Measurements from ENCODE around the gene UBAC2.
"Not testable (repeated sequence)": the region's sequence is repeated elsewhere in the genome, so short reads cannot be mapped to it uniquely, and the experiment has no call there.

Gene UBAC2

GRCh38 chr13:99380921-99381645 is 180.4 kb downstream of the UBAC2 start:
- peak; percentile 20 for DNase-seq (ENCODE audit: low spot score)

DNA sequence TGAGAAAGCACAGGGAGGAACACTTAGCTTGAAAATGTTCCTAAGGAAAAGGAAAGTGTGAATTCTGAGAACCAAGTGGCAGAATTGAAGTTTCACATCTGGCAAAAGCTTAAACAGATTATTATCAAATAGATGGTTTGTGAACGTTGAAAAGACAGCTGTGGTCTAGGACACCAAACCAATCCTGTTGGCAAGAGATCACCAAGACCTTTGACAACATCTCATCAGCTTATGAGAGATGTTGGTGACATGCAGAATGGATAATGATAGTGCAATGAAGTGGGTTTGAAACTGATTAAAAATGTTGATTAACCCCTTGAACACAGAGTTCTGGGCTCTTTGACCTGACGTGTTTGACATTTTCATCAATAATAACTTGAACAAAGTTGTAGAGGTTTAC is 181.1 kb downstream of the UBAC2 start:
- no peak for DNase-seq (ENCODE audit: low spot score)

- DNase-seq (ENCODE audit: low spot score) = peak; percentile 37
Observed at GRCh38 chr13:99382428-99383133, 181.9 kb downstream of the UBAC2 start.

GRCh38 chr13:99383511-99383921 is 182.9 kb downstream of the UBAC2 start:
- peak; percentile 38 for DNase-seq (ENCODE audit: low spot score)

DNA sequence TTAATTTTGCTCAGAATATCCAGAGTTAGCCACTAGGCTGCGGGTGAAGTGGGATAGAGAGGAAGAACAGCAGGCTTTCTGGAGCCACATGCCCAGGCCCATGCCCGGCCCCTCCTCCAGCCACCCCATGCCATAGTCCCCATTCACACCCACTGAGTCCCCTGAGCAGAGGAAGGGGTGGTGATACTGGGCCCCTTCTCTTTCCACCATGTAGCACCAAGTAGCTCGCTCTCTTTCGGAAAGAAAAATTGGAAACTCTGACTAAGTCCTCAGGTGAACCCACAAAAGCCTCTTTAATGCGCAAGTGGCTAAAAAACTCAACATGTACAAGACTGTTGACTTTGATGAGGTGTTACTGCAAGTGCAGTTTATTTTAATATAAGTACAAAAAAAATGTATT is 183.3 kb downstream of the UBAC2 start:
- no peak for DNase-seq (ENCODE audit: low spot score)

GRCh38 chr13:99384468-99384867 is 183.8 kb downstream of the UBAC2 start:
- no peak for DNase-seq (ENCODE audit: low spot score)

- peak; percentile 38 for DNase-seq (ENCODE audit: low spot score)
Observed at GRCh38 chr13:99385161-99385560, 184.5 kb downstream of the UBAC2 start.

DNA sequence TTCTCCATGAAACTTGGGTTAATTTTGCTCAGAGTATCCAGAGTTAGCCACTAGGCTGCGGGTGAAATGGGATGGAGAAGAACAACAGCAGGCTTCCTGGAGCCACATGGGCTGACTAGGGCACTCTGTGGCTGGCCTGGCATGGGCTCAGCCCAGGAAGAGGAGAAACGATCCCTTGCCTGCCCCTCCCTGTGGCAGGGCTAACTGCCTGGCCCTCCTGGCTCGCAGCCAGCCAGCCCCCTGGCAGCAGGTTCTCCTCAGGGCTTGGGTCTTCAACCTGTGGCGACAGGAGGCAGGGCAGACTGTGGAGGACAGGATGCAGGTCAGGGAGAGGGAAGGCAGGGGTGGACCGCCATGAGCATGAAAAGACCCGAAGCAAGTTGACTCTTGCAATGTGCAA is 185.3 kb downstream of the UBAC2 start:
- peak; percentile 29 for DNase-seq (ENCODE audit: low spot score)

DNA sequence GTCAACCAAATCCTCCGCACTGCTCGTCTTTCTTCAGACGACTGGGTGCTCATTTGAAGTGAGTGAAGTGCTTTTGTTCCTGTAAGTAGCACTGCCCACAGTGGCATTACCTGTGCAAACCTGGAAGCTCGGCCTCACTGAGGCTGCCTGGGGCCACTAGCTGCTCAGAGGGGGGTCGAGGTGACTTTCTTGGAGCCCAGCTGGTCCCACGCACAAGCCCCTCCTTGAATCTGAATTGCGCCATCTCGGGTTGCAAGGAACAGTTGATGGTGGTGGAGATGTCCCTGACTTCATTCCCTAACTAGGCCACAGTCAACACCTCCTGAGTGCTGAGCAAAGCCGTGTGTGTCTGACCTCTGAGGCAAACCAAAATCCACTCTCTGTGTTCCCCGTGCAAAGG is 185.8 kb downstream of the UBAC2 start:
- DNase-seq (ENCODE audit: low spot score) = peak; percentile 25

GRCh38 chr13:99386911-99387788 is 186.5 kb downstream of the UBAC2 start:
- DNase-seq (ENCODE audit: low spot score) = peak; percentile 78

DNA sequence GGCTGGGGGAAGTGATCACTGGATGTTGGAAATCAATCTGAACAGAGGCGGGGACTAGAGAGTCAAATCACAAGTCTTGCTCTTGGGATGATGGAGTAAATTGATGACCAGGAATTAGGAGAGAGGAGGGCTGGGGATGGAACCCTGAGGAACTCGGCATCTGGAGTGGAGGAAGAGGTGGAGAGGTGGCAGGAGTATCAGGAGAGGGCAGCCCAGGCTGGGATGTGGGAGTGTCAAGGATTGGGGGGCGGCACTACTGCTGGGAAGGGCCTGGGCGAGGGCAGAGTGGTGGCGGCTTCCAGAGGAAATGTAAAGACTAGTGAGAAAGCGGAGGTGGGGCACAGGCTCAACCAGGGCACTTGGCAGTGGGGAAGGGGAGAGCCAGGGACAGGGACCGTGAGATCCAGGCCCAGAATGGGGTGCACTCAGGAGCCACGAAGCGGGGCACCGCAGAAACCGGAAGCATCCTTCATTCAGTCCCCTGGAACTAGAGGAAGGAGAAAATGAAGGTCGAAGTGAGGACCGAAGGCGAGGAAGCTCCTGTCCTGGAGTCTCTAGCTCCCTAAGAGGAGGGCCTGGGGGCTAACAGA is 187.8 kb downstream of the UBAC2 start:
- DNase-seq (ENCODE audit: low spot score) = no peak

GRCh38 chr13:99389094-99389493 is 188.4 kb downstream of the UBAC2 start:
- DNase-seq (ENCODE audit: low spot score) = not testable (repeated sequence)

DNA sequence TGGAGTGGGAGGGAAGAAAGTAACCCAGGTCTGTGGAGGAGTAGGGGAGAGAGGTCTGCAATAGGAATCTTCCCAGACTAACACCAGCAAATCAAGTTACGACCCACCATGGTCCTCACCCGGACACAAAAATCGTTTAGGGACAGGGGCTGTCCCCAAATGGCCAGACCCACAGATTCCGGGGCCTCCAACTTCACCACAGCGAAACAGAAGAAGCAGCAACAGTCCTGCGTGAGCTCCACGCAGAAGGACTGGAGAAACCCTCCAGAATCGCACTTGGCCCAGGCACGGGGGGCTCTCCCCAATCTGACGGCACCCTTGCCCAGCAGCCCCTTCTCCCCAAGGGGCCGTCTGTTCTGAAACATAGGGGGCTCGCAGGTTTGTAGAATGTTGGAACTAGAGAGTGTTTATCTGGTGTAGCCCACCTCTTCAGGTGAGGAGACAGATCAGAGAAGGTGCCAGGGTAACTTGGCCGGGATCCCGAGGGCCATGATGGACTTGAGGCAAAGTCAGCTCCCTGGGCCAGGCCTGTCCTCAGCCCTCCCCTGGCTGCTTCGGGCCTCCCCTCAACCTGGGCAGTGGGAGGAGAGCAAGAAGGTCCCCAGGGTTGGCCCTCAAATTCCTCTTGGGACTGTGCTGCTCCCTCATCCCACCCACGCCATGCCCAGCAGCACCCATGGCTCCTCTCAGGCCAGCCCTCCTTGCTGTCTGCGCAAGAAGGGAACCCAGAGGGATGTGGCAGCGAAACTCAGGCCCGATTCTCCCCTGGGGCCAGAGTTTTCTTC is 189.1 kb downstream of the UBAC2 start:
- DNase-seq (ENCODE audit: low spot score) = no peak

DNA sequence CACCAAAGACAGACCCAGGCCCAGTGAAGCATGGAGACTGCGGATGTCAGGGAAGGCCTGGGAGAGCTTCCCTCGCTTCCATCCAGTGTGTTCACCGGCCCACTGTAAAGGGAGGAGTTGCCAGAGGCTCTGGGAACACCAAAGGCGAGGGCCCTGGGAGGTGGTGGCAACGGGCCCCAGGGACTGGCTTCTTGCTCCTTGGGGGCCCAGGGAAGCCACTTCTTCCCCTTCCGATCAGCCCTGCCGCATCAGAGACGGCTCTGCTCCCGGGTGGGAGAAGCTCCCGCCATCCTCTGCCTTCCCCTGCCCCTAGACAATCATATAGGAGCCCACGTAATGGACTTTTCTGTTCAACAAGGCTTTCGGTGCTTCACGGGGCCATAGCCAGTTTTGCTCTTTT is 189.9 kb downstream of the UBAC2 start:
- DNase-seq (ENCODE audit: low spot score) = no peak

GRCh38 chr13:99391781-99392469 is 191.3 kb downstream of the UBAC2 start:
- no peak for DNase-seq (ENCODE audit: low spot score)

DNA sequence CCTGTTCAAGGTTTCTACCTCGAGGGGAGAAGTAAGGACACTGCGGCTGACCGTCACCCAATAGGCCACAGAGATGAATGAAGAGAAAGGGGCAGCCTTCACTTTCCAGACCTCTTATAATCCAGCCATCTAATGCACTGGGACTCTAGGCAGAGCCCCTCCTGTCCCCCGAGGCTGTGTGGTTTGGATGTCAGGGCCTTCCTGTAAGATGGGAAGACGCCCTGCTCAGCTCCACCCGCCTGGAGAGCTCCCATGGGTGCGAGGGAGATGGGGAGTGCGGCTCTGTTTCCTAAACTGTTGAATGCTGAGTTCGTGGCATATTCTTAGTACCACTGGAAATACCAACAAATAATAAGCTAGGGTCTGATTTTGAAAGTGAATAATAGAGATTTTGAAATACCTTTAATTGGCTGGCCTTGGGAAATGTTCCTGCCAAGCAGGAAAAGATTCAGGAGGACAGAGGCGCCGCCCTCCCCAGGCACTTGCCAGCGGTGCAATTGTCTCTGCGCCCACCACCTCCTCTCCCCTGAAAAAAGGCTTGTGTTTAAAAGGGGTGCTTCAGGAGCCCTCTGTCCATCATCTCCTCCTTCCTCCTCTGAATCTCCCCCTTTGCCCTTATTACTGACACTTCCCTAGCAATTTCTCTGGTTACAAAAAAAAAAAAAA is 191.9 kb downstream of the UBAC2 start:
- DNase-seq (ENCODE audit: low spot score) = no peak

DNA sequence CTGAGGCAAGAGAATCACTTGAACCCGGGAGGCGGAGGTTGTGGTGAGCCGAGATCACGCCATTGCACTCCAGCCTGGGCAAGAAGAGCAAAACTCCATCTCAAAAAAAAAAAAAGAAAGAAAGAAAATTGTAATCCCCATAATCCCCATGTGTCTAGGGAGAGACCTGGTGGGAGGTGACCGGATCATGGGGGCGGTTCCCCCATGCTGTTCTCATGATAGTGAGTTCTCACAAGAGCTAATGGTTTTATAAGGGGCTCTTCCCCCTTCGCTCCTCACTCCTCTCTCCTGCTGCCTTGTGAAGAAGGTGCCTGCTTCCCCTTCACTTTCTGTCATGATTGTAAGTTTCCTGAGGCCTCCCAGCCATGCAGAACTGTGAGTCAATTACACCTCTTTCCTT is 192.7 kb downstream of the UBAC2 start:
- not testable (repeated sequence) for DNase-seq (ENCODE audit: low spot score)

GRCh38 chr13:99393791-99394735 is 193.4 kb downstream of the UBAC2 start:
- DNase-seq (ENCODE audit: low spot score) = no peak

DNA sequence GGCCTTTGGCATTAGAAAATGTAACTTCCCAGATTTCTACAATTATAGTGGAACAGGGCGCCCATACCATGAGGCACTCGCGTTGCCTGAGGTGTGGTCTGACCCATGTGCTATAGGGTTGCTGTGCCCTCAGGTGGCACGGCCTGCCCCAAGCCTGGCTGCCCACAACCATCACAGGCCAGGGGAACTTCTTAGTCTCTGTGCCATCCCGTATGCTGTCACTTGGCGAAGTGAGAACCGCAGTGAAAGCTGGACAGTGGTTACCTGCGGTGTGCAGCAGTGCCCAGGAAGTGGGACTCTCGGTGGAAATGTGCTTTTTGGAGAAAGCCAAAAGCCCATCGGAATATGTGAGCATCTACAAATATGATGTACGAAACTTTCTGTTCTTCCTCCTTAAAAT is 194.8 kb downstream of the UBAC2 start:
- no peak for DNase-seq (ENCODE audit: low spot score)

Data from ecto neural progenitor cell (in vitro differentiated cells).